ENCODE results near the gene ZNF530. TPM values are rescaled to one million over a fixed set of nuclear protein-coding genes. Genes with fewer than 3 reads are reported as not detected.

ZNF530 gene
- total and polyA plus RNA-seq, 9 of the 15 experiments (the other 6 are each of a cell fraction or from before 2014, with no cell fraction given): 0.28 to 5.9 (median 4.0) TPM

GRCh38 chr19:57583521-57584416 lies 15.9 kb upstream of the ZNF530 start, which contains the start of gene ZIK1 (continued):
- TF ChIP-seq MGA (IDR thresholded peaks at IDR 0.05) (peak; percentile 39; the same call in 1 of the 2 replicates), RBM34 (IDR thresholded peaks at IDR 0.05; ENCODE audit: borderline replicate concordance, insufficient read depth, low read length) (no peak), ZNF274 (IDR thresholded peaks at IDR 0.05; ENCODE audit: borderline replicate concordance, low read depth, low read length) (no peak), CXXC5 (CRISPR knock-in tag; IDR thresholded peaks at IDR 0.05) (no peak), CBX1 (IDR thresholded peaks at IDR 0.05; ENCODE audit: low read depth) (0 out of 2 replicates have a peak, but pooled peaks have one; percentile 30), RBFOX2 (IDR thresholded peaks at IDR 0.05; ENCODE audit: low read depth, low read length) (0 out of 2 replicates have a peak, but pooled peaks have one; percentile 21), MIER1 (IDR thresholded peaks at IDR 0.05; ENCODE audit: low read depth) (no peak), TEAD2 (tag; IDR thresholded peaks at IDR 0.05) (no peak), ZNF165 (CRISPR knock-in tag; IDR thresholded peaks at IDR 0.05; ENCODE audit: borderline replicate concordance) (no peak), KAT8 (IDR thresholded peaks at IDR 0.05; ENCODE audit: low read depth) (no peak), E2F6 (IDR thresholded peaks at IDR 0.05; ENCODE audit: borderline replicate concordance in 1 of 2, extremely low read depth in 1 of 2, insufficient read depth in 1 of 2, insufficient read length in 1 of 2, low read depth in 1 of 2, low read length in 1 of 2, poor library complexity in 1 of 2, severe bottlenecking in 1 of 2) (peak in 1 of 2 experiments; percentile 60), STAT5A (IDR thresholded peaks at IDR 0.05; ENCODE audit: borderline replicate concordance, low read length) (no peak), NCOA1 (IDR thresholded peaks at IDR 0.05; ENCODE audit: low read depth) (no peak)

Data from K562 (cell line).